Stimulated activated CD4-positive, alpha-beta T cell treated with anti-CD3 and anti-CD28 coated beads, TNF-alpha, amount 100 ng/mL, for 24 hours (primary cell): ENCODE results near the gene MMP27.
A peak's percentile ranks its signal among the peaks of the same experiment; 100 is the strongest.
"Not testable (repeated sequence)": the region's sequence is repeated elsewhere in the genome, so short reads cannot be mapped to it uniquely, and the experiment has no call there.

Experiments
- DNase-seq, 3 experiments: peaks; one replicate each; pipeline ENCODE4 v3.0.0-alpha.2; 2020; ENCODE audit warnings: low read depth in 3 of 3

The MMP27 gene, protein sequence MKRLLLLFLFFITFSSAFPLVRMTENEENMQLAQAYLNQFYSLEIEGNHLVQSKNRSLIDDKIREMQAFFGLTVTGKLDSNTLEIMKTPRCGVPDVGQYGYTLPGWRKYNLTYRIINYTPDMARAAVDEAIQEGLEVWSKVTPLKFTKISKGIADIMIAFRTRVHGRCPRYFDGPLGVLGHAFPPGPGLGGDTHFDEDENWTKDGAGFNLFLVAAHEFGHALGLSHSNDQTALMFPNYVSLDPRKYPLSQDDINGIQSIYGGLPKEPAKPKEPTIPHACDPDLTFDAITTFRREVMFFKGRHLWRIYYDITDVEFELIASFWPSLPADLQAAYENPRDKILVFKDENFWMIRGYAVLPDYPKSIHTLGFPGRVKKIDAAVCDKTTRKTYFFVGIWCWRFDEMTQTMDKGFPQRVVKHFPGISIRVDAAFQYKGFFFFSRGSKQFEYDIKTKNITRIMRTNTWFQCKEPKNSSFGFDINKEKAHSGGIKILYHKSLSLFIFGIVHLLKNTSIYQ

DNA sequence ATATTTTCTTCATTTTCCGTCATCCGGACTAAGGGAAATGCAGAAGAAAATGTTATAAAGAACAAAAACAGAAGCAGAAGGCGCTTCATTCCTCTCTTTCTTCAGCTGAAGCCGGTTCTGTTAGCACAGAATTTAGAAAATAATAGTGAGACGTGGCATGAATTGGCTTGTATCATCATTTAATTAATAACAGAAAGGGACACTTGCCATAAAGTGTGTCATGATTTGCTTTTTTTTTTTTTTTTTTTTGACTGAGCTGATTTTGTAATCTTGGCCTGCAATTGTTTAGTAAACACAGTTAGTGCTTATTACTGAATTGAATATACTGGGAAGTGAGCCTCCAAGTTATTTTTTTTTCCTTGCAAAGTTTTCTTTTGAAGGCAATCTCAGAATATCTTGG, at the start of gene MMP27:
TSS of gene MMP27 (minus strand) at position 144 of the 400 bp plus-strand sequence. CDS start at position 89, 55 bp downstream.
- DNase-seq, result no peak

DNA sequence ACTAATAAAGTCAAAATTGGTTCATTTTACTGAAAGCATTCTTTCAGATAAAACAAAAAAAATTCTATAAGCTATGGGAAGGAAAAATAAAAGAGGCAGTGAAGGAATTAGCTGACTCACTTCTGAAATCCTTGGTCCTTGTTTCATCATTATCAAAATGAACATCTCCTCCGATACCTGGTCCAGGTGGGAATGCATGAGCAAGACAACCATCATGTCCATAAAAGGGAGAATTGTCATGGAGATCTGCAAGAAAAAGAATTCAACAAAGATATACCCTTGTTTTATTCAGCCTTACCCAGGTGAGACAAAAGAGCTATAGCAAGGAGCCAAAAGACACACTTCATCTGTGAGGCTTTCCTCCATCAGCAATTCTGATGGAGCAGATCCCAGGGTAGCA, 47.7 kb upstream of the MMP27 start:
- DNase-seq, result no peak

DNA sequence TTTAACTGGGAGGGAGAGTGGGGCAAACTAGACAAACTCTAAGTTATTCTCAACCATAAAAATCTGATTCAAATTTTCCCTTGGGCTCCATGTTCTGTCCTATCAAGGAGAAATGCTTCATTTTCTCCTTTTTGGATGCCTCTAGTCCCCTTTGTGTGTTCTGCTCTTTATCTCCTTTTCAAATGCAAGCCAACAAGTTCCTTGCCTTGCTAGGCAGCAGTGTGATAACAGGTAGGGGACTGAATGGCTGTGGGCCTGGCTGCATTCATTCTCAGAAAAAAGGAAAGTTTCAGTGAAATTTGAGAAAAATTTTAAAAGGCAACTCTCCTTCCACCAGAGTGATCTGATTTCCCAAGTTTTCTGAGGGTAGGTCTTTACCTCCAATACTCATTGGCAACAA, 46.1 kb upstream of the MMP27 start:
- no peak for DNase-seq

DNA sequence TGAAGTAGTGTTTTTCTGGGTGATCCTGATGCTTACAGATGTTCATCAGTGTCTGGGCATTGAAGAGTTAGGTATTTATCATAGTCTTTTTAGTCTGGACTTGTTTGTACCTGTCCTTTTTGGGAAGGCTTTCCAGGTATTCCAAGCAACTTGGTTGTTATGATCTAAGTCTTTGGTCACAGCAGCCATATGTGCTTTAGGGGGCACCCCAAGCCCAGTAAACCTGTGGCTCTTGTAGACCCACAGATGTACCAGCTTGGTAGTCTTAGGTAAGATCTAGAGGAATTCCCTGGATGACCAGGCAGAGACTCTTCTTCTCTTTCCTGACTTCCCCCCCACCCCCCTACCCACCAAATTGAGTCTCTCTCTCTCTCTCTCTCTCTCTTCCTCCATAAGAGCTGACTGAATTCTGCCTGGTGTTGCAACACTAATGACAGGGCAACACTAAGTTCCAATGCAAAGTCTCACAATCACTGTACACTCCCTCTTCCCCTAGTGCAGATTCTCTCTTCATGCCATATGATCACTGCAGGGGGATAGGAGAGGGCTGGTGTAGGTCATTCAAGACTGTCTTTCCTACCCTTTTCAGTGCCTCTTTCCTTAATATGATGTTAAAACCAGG, 43.6 kb upstream of the MMP27 start:
- no peak for DNase-seq

DNA sequence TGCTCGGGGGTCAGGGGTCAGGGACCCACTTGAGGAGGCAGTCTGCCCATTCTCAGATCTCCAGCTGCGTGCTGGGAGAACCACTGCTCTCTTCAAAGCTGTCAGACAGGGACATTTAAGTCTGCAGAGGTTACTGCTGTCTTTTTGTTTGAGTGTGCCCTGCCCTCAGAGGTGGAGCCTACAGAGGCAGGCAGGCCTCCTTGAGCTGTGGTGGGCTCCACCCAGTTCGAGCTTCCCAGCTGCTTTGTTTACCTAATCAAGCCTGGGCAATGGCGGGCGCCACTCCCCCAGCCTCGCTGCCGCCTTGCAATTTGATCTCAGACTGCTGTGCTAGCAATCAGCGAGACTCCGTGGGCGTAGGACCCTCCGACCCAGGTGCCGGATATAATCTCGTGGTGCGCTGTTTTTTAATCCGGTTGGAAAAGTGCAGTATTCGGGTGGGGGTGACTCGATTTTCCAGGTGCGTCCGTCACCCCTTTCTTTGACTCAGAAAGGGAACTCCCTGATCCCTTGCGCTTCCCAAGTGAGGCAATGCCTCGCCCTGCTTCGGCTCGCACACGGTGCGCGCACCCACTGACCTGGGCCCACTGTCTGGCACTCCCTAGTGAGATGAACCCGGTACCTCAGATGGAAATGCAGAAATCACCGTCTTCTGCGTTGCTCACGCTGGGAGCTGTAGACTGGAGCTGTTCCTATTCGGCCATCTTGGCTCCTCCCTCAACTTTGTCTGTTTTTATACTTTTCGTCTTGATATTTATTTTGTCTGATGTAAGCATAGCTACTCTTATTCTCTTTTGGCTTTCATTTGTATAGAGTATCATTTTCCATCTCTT, 41.4 kb upstream of the MMP27 start:
- DNase-seq, result not testable (repeated sequence)

DNA sequence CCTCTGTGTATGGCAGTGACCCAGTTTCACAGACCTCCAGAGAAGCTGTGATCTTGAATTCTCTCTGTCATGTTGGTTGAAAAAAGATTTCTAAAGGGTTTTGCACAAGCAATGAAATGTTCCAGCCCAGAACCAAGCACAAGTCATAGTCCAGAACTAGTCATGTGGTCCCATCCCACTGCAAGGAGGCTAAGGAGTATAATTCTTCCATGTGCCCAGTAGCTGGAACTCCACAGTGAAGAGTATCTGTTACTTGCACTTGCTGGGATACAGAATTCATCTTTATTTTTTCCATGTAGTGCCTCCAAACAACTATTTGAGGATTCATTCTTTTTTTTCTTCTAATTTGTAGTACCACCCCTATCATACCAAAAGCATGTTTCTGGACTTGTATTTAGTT, 29.1 kb upstream of the MMP27 start:
- DNase-seq, result no peak

DNA sequence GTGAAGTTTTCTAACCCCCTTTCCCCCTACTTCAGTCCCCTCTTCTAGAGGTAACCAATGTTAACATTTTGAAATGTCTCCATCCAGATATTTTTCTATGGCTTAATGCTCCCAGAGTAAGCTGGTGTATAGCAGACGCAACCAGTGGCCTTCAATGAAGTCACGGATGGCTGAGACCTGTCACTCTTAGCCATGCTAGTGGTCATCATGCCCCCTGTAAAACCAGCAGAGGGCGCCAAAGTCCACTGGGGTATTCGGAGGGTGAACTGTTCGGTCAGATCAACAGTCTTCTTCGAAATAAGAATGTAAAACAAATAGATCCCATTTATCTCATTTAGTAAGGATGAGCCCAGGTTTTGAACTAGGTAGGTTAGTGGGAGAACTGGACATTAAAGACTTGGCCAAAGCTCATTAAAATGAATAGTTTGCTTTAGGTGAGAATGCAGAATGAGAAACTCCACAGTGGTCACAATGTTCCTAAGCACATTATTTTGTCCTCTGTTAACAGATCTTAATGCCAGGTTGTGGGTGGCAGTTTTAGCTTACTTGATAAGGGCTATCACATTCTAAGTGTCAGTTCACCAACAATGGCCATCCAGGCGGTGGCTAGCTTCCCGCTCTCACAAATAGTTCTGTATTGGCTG, 27.8 kb upstream of the MMP27 start:
- DNase-seq, result peak in 1 of 3 experiments; percentile 48

DNA sequence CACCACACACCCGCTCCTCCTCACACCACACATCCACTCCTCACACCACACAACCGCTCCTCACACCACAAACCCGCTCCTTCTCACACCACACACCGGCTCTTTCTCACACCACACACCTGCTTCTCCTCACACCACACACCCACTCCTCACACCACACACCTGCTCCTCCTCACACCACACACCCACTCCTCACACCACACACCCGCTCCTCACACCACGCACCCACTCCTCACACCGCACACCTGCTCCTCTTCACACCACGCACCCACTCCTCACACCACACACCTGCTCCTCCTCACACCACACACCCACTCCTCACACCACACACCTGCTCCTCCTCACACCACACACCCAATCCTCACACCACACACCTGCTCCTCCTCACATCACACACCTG, 25.4 kb upstream of the MMP27 start:
- not testable (repeated sequence) for DNase-seq

DNA sequence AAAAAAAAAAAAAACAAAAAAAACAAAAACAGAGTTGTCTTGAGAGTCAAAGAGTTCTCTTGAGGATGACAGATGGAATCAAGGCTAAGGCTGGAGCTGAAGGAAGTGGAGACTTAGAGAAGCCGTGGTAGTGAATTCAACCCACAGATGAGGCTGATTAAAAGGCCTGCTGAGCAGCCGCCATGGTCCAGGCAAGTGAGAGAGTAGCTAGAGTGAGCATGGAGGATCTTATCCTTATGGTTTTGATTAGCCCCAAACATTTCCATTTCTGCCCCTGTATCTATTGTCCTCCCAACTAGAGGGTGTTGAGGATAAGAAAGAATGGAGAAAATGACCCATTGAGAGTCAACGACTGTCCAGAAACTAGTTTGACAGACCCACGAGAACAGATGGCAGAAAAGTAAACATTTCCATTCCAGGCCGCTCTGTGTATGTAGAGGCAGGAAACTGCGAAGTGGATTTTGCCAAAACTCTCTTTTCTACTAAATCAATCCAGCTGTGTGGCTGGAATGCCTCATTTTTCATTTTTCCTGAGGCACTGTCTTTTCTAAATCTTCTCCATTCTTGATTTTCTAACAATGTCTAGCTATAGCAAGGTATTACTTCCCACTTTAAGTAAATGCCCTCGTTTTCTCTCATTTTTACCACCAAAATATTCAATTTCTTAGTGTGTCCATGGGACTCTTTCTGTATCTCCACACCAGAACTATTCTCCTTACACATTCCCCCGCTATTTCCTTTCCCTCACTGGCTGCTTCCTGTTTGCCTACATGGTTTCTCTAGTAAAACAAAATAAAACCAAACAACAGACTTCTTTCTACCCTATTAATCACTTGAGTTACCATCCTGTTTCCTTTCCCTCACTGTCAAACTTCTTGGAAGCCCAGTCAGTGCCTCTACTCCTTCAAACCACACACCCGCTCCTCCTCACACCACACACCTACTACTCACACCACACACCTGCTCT, 24.6 kb upstream of the MMP27 start:
- DNase-seq, result no peak

DNA sequence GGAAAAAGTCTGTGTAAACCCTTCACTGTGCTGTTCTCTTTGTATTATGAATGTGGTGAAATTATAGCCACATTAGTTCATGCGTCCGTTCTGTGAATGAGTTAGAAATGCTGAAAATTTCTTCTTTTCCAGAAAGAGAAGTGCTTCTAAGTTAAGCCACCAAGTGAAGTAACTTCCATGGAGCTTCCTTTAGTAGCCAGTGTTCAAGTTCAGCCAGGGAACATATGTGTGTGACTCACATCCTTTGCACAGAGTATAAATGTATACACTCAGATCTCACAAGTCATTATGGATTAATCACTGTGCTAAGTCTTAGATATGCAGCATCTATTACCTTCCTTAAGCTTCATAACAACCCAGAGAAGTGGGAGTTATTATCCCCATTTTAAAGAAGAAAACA, 22.3 kb upstream of the MMP27 start:
- no peak for DNase-seq

DNA sequence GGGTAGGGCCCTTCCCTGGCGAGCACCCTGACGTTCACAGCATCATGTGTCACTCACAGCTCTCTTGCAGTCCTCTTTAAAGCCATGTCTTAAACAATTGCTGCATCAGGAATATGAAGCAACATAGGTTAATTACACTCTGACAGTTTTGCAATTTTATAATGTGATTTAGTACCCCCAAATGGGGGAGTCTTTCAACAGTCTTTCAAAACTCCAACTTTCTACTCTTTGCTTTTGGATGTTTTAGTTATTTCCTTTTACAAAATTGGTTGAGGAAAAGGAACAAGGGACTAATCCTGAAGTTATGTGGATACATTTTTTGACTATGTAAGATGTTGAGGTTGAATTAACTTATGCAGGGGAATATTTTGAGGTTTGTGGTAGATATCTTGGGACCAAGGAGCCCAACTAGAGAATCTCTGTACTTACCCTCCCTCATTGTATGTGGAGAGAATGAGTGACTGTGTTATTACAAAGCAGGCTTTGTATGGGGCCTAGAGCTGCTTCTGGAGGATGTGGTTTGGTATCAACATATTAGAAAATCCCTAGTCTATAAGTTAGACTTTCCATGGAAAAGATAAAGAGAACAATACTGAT, 19.4 kb upstream of the MMP27 start, which contains the start of gene MMP8:
TSS of gene MMP8 (minus strand) at position 51 of the 597 bp plus-strand sequence. CDS start 99 bp downstream, outside the sequence.
- DNase-seq, result no peak

DNA sequence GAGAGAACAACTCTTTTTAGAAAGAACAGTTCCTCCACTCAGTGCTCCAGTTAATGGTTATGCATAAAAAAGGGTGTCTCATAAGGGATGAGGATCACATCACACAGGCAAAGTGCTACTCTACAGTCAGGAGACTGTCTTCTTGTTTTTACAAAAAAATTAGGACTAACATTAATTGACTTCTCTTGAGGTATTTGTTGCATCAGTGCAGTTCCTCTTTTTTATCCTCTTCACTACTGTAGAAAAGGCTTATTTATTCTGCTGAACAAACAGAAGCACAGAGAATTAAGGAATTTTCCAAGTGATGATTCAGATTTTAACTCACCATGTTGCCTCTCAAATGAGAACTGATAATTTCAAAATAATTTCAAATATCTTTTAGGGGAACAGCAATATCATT, 17.3 kb upstream of the MMP27 start:
- DNase-seq, result no peak

DNA sequence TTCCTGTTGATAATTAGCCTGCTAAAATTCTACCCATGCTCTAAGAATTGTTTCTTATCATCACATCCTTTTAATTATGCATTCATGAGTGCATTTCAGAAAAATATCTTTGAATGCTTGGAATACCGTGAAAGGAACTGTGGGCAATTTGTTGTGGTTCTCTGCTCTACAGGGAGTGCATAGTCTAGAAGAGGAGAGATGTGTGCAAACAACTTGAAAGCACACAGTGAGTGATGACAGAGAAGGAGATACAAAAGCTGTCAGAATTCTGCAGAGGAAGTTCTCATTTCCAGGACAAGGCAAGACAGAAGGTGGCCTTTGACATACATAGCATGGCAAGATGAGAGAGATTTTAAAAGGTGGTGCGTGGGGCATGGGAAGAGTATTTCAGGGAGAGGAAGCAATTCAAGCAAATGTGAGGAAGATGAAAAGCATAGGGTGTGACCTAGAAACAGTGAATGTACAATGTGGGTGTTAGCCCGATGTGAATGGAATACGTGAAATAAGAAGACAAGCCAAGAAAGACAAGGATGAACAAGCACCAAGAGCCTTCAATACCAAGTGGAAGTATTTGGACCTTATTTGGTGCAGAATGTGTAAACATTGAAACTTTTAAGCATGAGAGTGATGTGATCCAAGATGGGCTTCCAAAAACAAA, 14.2 kb upstream of the MMP27 start:
- DNase-seq, result no peak

DNA sequence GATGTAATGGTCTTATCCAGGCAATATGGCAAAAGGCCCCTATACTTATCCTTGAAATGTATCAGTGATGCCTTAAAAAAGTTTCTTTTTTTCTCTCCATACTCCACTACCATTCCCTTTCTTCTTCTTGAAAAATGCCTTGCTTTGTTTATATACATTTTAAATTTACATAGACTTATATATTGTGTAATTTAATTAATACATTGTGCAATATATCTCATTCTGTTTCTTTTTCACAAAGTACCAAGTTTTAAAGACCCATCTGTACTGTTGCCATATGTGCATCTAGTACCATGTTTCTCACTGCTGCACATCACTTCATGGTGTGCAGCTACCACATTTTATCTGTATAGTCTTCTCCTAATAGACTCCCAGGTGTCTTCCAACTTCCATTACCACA, 11.7 kb upstream of the MMP27 start:
- no peak for DNase-seq

DNA sequence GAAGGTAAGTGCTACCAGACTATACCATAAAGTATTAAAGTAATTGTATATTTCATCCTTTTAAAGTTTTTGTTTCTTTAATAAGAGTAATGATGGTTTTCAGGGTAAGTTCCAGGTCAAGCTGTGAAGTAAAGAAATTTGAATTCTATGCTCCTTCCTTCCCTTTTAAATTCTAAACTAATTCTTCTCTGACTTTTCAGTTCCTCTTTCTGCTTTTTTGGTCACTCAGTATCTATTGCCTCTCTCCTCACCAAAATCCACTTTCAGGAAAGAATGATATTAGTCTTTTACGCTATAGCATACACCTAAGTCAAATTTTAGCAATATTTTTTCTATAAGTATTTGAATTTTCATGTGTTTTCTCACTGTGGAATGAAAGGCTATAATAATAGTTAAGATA, 11.0 kb upstream of the MMP27 start:
- DNase-seq, result no peak

DNA sequence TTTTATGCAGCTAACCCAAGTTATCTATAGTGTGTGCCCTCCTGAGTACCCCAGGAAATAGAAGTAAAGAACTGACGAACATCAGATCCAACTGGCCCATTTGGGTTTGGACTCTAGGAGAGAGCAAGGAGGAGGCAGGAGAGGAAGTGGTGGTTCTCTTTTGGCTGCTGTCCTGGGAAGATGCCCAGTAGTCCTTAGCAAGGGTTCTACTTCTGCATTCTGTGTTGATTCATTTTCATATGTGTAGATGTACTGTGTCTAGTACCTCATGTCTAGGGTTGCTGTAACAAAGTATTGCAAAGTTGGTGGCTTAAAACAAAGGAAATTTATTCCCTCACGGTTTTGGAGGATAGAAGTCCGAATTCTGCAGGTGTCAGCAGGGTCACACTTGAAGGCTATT, 6.6 kb upstream of the MMP27 start:
- no peak for DNase-seq

DNA sequence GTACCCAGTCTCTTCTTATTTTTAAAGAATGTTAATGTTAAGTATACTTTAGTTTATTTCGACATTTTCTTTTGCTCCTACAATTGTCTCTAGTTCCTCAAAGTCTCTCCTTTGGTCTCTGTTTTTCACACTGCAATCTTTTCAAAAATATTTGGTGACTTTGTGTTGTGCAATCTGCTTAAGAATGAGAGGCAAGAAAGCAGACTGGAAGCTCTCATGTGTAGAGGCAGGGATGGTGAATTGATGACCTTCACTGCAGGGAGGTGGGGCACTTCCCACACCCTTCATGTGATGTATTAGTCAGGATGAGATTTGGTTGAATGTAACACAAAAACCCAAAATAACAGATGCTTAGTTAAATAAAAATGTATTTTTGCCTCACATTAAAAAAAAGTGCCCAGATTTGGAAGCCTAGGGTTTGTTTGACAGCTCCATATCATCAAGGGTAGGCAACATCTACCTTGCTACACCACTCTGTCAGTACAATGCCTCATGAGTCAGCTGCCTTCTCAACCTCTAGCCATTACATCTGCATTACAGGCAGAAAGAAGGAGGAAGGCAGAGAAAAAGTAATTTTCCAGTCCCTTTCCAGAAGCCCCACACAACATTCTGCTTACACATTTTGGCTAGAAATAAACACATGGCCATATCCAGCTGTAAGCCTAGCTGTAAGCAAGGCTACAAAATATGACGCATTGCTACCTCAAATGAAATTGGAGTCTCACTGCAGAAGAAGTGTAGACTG, 3.8 kb upstream of the MMP27 start:
- no peak for DNase-seq

DNA sequence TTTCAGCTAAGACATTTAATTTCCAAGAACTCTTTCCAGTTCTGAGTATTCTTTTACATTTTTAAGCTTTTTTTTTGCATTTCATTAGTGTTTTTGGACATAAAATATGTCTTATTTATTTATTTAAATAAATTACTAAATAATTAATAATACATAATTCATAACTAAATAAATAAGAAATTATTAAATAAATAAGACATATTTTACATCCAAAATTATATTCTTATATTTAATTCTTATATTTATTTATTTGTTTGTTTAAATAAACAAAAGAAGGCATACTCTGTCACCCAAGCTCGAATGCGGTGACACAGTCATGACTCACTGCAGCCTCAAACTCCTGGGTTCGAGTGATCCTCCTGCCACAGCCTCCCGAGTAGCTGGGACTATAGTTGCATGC, 3.1 kb upstream of the MMP27 start:
- no peak for DNase-seq

DNA sequence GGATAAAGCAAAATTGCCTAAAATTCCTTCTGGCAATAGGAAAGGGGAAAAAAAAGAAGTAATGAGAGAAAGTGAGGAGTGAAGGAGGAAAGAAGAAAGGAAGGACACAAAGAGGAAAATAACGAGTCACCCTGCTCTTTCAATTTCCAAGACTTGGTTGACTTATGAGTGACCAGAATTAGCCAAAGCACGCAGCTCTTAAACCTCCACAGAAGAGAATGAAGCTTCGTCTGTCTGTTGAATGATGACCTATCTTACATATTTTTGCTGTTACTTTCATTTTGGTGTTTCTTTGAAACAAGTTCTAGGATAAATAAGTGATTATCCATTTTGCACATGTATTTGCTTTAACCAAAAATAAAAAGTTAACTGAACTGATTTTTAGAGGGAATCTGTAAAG, 728 bp downstream of the MMP27 start:
- DNase-seq, result no peak
